GM19395 (cell line): ENCODE data around the gene ONECUT1.
A peak's percentile ranks its signal among the peaks of the same experiment; 100 is the strongest.

Experiments used
- ATAC-seq: cut with Tn5 transposase; IDR thresholded peaks from one replicate; pipeline ENCODE4 v1.9.1; 2021; ENCODE audit warnings: mild to moderate bottlenecking, moderate library complexity; ENCODE audit not compliant: unreplicated experiment

ONECUT1 gene

GRCh38 chr15:52797625-52798501 lies 7.7 kb upstream of the ONECUT1 start:
- no peak for ATAC-seq

DNA sequence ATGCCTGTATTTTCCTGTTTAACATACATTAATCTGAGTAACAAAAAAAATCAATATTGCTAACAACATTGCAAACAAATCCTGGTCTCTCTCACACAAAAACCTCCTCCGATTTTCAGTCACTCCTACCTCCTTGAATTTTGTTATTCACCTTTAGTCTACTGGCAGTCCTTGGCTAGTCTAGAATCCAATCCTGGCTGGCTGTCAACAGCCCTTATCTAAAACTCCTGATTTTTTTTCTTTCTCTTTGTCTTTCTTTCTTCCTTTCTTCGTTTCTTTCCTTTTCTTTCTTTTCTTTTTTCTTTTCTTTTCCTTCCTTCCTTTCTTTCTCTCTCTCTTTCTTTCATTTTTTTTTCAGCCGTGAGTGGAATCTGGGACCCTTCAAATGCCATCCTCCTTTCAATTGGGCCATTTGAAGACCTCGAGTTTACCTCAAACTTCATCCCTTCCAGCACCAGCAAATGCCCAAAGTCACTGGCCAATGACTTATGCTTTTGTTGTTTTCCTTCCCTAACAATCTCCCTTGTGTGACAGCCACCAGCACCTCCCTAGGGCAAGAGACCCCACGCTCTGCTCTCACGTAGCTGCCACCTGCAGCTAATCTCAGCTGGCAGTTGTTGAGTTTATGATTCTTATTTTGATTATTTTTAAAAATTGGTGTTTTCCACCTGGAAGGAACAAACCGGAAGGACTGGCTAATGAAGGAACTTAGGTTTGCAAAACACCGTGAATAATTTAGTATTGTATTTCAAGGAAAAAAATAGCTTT lies 6.8 kb upstream of the ONECUT1 start:
- ATAC-seq, result no peak

DNA sequence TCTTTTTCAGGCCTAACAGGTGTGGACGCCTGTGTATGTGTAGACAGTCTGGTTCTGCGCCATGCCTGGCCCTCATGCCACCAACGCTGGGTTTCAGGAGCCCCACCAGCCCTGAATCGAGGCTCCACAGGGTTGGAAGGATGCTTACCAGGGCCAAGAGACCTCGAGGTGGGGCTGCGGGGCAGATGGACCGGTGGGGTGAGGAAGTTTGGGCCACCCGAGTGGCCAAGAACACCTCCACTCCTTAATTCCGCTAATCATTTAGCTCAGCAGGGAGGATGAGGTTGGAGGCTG lies 6.0 kb upstream of the ONECUT1 start:
- no peak for ATAC-seq

- no peak for ATAC-seq
Measured at GRCh38 chr15:52795464-52796227, 5.5 kb upstream of the ONECUT1 start.

- no peak for ATAC-seq
Measured at GRCh38 chr15:52794665-52795463, 4.7 kb upstream of the ONECUT1 start.

GRCh38 chr15:52791776-52792175 lies 1.6 kb upstream of the ONECUT1 start:
- no peak for ATAC-seq

DNA sequence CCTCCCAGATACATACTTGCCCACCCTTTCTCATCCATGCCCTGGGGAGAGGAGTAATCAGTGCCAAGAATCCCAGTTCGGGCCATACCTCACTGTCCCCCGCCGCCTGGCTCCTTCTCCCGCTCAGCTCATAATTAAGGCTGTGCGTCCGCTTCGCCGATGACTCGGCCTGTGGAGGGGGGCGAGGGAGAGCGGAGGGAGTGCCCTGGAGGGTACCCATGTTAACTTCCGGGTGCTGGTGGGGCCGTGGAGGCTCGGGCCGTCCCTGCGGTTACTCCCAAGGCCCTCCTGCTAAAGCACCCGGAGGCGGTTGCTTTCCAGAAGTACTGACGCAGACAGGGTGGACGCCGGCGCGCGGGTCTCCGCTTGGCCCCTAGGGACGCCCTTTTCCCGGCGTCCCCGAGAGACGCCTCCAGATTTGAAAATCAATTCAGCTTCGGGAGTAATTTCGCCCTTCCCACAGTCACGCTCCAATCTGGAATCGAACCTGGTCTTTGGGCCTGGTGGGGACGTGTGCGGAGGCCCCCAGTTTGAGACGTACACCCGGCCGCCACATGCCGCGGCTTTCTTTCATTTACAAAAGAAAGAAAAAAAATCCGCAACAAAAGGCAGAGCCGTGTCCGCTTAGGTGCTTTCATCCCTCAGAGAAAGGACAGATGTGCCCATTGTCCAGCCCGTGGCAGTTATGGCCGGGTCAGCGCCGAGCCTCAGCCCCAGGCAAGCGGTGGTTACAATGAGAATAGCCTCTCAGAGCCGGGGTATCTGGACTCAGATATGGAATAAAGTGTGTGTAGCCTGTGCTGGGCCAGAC lies 1.0 kb upstream of the ONECUT1 start:
- no peak for ATAC-seq

DNA sequence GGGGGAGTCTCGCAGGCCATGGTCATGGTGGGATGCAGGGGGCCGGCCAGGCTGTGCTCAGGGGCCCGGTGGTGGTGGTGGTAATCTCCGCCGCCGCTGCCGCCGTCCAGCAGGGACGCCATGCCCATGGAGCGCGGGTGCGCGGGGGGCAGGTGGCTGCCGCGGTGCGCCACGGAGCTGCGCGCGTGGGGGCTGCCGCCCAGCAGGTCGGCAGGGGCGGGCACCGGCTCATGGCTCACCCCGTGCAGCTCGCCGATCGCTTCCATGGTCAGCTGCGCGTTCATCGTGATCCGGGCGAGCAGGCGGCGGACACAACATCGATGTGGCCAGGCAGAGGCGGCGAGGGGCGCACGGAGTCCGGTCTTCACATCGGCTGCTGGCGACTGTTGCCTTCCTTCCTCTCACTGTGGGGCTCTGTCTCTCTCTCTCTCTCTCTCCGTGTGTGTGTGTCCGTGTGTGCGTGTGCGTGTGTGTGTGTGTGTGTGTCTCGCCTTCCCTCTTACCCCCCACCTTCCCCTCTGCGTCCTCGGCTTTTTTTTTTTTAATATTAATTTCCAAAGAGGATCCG lies 451 bp downstream of the ONECUT1 start:
- ATAC-seq, result peak; percentile 25

DNA sequence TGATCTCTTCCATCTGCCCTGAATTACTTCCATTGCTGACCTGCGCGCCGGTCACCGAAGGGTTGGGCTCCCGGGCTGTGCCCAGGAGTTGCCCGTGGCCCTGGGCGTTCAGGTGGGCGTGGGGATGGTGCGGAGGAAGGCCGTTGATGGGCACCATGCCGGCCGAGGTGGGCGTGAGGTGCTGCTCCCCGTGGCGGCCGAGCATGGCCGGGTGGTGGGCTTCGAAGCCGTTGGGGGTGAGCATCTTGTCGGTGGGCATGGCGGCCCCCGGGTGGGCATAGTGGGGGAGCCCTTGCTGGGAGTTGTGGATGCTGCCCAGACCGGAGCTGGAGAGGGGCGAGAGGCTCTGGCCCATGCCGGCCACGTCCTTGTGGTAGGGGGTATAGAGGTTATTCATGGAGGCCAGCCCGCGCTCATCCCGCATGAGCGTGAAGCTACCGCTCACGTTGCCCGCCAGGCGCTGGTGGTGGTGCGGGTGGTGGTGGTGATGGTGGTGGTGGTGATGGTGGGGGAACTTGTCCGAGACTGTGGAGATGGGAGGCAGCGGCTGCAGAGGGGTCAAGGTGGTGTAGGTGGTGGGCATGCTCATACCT lies 1.0 kb downstream of the ONECUT1 start:
- ATAC-seq, result no peak

GRCh38 chr15:52788099-52788986 lies 1.8 kb downstream of the ONECUT1 start:
- no peak for ATAC-seq

- no peak for ATAC-seq
Measured at GRCh38 chr15:52787549-52788098, 2.5 kb downstream of the ONECUT1 start.

- no peak for ATAC-seq
Measured at GRCh38 chr15:52787123-52787503, 3.0 kb downstream of the ONECUT1 start.

GRCh38 chr15:52786436-52787122 lies 3.6 kb downstream of the ONECUT1 start:
- ATAC-seq, result no peak

DNA sequence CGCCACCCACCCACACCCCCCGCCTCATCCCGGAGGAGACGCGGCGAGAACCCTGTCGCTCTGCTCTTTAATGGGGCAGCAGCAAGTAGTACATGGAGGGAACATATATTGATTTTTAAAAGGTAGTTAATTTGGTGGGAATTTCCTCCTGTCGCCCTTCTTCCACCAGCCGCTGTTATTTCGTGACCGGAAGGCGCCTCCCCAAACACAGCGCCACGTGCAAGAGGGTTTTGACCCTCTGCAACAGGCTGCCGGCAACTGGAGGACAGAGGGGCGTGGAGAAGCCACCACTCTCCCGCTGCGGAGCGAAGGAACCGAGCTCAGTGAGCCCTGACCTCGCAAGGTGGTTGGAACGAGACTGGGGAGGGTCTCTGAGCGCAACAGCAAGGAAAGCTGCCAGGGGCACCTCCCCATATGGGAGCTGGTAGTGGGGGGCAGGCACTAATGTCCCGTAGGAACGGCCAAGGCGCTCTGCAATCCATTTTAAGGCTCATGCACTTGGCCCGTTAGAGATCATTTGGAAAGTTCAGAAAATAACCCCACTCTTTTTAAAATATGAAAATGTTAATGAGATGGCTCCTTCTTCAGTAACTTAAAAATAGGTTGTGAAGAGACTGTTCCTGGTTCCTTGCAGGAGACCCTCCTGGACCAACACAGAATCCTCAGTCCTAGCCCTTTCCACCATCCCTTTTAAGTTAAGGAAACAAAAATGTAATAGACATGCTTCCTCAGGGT lies 4.3 kb downstream of the ONECUT1 start:
- ATAC-seq, result no peak

DNA sequence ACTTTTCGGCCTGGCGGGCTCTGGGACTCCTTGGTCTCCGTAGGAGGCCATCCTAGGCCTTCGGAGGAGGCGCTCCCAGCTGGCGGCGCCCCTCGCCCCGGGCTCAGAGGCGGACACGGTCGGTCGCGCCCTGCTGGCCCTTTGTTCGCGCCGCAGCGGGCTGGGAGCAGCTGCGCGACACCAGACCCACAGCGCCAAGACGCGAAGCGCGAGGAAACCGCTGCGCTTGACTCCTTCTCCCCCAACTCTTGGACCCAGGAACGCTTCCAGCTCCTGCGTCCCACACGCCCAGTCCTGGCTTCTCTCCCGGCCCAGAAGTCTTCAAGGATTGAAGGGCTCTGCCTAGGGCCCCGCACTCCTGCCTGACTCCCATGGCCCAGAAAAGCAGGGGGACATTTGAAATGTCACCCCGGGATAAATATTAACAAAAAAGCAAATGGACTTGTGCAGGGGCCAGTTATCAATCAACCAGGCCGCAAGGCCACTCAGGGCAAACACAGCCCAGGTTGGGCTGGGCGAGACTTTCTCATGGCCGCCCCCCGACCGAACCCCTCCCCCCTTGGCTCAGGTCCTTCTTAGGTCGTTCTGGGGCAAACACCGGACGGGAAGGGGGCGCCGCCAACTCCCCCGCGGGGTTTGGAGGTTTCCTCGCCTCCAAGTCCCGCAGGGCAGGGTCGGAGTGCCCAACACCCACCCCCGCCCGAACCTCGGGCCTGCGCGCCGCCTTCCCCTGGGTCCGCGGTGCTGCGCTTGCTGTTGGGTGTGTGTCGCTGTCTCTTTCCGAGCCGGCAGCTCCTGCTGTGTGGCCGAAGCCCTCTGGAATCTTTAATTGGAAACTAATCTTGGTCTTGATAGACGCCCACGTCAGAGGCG lies 5.1 kb downstream of the ONECUT1 start:
- no peak for ATAC-seq
